Measurements from ENCODE around the gene CCDC88B. TPM values are rescaled to one million over a fixed set of nuclear protein-coding genes. Genes with fewer than 3 reads are reported as not detected.

The CCDC88B gene
- total and polyA plus RNA-seq, 2 experiments from 2014 or later = 6.8 to 12.1 TPM

DNA sequence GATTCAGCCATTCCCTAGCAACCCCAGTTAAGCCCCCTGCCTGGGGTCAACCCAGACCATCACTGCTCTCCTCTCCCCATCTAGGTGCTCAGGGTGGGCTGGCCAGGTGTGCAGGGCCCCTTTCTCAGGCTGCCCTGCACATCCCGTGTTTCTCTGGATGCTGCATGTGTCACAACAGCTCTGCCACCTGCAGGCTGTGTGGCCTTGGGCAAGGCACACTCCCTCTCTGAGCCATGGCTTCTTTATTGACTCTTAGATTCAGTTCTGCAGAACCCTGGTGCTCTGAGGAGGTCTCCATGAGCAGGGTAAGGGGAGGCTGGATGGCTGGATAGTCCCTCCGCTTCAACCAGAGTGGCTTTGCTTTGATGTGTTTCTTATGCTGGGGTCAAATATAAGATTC, 43.6 kb downstream of the CCDC88B start:
- no peaks in the 10 kb centered on the region for H3K27me3 ChIP-seq (ENCODE audit: insufficient read depth)
- H3K4me3 ChIP-seq = no peak overlapping the region
- DNase-seq (ENCODE audit: low spot score) = no peak
- no peak overlapping the region for H2AFZ ChIP-seq
- Mint-ChIP-seq H3K9me3 (no peaks in the 10 kb centered on the region), H3K27me3 (ENCODE audit: insufficient read depth, low read depth, poor library complexity) (peaks cover 5% of the 10 kb centered on the region), H3K36me3 (ENCODE audit: low read depth) (no peaks in the 10 kb centered on the region), H3K4me3 (no peak overlapping the region), H3K4me1 (peaks cover 3% of the 10 kb centered on the region), H3K27ac (no peak overlapping the region)
- H3F3A ChIP-seq (replicated peaks; ENCODE audit: low read depth) = peaks cover 8% of the 10 kb centered on the region; the same call in 1 of the 2 replicates
- H4K20me1 ChIP-seq (replicated peaks; ENCODE audit: insufficient read depth) = no peaks in the 10 kb centered on the region
- H3K27ac ChIP-seq (ENCODE audit: low read depth) = no peak overlapping the region
- no peaks in the 10 kb centered on the region for H3K79me2 ChIP-seq (replicated peaks; ENCODE audit: insufficient read depth)
- no peaks in the 10 kb centered on the region for H3K4me1 ChIP-seq (ENCODE audit: insufficient read depth)
- no peaks in the 10 kb centered on the region for H3K36me3 ChIP-seq (ENCODE audit: insufficient read depth)
- no peak overlapping the region for H3K4me2 ChIP-seq
- no peak for ATAC-seq
- H3K9me2 ChIP-seq (ENCODE audit: insufficient read depth) = no peaks in the 10 kb centered on the region
- TF ChIP-seq POLR2AphosphoS5 (IDR thresholded peaks at IDR 0.05; ENCODE audit: low read depth) (no peak), ZNF114 (CRISPR knock-in tag; IDR thresholded peaks at IDR 0.05) (no peak), EZH2phosphoT487 (IDR thresholded peaks at IDR 0.05; ENCODE audit: unreplicated experiment) (no peak), EZH2 (IDR thresholded peaks at IDR 0.05; ENCODE audit: low read depth, unreplicated experiment) (no peak), NANOG (IDR thresholded peaks at IDR 0.05; ENCODE audit: borderline replicate concordance) (no peak), JUNB (IDR thresholded peaks at IDR 0.05; ENCODE audit: unreplicated experiment) (no peak), CREB1 (CRISPR knock-in tag; IDR thresholded peaks at IDR 0.05; ENCODE audit: low read depth) (no peak), STAT1 (IDR thresholded peaks at IDR 0.05; ENCODE audit: unreplicated experiment) (no peak)
- TF ChIP-seq, protein P1, sequence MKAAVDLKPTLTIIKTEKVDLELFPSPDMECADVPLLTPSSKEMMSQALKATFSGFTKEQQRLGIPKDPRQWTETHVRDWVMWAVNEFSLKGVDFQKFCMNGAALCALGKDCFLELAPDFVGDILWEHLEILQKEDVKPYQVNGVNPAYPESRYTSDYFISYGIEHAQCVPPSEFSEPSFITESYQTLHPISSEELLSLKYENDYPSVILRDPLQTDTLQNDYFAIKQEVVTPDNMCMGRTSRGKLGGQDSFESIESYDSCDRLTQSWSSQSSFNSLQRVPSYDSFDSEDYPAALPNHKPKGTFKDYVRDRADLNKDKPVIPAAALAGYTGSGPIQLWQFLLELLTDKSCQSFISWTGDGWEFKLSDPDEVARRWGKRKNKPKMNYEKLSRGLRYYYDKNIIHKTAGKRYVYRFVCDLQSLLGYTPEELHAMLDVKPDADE (IDR thresholded peaks at IDR 0.05) = no peak
- TF ChIP-seq, protein P2, sequence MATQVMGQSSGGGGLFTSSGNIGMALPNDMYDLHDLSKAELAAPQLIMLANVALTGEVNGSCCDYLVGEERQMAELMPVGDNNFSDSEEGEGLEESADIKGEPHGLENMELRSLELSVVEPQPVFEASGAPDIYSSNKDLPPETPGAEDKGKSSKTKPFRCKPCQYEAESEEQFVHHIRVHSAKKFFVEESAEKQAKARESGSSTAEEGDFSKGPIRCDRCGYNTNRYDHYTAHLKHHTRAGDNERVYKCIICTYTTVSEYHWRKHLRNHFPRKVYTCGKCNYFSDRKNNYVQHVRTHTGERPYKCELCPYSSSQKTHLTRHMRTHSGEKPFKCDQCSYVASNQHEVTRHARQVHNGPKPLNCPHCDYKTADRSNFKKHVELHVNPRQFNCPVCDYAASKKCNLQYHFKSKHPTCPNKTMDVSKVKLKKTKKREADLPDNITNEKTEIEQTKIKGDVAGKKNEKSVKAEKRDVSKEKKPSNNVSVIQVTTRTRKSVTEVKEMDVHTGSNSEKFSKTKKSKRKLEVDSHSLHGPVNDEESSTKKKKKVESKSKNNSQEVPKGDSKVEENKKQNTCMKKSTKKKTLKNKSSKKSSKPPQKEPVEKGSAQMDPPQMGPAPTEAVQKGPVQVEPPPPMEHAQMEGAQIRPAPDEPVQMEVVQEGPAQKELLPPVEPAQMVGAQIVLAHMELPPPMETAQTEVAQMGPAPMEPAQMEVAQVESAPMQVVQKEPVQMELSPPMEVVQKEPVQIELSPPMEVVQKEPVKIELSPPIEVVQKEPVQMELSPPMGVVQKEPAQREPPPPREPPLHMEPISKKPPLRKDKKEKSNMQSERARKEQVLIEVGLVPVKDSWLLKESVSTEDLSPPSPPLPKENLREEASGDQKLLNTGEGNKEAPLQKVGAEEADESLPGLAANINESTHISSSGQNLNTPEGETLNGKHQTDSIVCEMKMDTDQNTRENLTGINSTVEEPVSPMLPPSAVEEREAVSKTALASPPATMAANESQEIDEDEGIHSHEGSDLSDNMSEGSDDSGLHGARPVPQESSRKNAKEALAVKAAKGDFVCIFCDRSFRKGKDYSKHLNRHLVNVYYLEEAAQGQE (IDR thresholded peaks at IDR 0.05; ENCODE audit: unreplicated experiment) = no peak
- TF ChIP-seq, protein P3, sequence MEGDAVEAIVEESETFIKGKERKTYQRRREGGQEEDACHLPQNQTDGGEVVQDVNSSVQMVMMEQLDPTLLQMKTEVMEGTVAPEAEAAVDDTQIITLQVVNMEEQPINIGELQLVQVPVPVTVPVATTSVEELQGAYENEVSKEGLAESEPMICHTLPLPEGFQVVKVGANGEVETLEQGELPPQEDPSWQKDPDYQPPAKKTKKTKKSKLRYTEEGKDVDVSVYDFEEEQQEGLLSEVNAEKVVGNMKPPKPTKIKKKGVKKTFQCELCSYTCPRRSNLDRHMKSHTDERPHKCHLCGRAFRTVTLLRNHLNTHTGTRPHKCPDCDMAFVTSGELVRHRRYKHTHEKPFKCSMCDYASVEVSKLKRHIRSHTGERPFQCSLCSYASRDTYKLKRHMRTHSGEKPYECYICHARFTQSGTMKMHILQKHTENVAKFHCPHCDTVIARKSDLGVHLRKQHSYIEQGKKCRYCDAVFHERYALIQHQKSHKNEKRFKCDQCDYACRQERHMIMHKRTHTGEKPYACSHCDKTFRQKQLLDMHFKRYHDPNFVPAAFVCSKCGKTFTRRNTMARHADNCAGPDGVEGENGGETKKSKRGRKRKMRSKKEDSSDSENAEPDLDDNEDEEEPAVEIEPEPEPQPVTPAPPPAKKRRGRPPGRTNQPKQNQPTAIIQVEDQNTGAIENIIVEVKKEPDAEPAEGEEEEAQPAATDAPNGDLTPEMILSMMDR (conservative IDR thresholded peaks at IDR 0.05; ENCODE audit: low read depth in 2 of 2) = no peak
- TF ChIP-seq, protein P4, sequence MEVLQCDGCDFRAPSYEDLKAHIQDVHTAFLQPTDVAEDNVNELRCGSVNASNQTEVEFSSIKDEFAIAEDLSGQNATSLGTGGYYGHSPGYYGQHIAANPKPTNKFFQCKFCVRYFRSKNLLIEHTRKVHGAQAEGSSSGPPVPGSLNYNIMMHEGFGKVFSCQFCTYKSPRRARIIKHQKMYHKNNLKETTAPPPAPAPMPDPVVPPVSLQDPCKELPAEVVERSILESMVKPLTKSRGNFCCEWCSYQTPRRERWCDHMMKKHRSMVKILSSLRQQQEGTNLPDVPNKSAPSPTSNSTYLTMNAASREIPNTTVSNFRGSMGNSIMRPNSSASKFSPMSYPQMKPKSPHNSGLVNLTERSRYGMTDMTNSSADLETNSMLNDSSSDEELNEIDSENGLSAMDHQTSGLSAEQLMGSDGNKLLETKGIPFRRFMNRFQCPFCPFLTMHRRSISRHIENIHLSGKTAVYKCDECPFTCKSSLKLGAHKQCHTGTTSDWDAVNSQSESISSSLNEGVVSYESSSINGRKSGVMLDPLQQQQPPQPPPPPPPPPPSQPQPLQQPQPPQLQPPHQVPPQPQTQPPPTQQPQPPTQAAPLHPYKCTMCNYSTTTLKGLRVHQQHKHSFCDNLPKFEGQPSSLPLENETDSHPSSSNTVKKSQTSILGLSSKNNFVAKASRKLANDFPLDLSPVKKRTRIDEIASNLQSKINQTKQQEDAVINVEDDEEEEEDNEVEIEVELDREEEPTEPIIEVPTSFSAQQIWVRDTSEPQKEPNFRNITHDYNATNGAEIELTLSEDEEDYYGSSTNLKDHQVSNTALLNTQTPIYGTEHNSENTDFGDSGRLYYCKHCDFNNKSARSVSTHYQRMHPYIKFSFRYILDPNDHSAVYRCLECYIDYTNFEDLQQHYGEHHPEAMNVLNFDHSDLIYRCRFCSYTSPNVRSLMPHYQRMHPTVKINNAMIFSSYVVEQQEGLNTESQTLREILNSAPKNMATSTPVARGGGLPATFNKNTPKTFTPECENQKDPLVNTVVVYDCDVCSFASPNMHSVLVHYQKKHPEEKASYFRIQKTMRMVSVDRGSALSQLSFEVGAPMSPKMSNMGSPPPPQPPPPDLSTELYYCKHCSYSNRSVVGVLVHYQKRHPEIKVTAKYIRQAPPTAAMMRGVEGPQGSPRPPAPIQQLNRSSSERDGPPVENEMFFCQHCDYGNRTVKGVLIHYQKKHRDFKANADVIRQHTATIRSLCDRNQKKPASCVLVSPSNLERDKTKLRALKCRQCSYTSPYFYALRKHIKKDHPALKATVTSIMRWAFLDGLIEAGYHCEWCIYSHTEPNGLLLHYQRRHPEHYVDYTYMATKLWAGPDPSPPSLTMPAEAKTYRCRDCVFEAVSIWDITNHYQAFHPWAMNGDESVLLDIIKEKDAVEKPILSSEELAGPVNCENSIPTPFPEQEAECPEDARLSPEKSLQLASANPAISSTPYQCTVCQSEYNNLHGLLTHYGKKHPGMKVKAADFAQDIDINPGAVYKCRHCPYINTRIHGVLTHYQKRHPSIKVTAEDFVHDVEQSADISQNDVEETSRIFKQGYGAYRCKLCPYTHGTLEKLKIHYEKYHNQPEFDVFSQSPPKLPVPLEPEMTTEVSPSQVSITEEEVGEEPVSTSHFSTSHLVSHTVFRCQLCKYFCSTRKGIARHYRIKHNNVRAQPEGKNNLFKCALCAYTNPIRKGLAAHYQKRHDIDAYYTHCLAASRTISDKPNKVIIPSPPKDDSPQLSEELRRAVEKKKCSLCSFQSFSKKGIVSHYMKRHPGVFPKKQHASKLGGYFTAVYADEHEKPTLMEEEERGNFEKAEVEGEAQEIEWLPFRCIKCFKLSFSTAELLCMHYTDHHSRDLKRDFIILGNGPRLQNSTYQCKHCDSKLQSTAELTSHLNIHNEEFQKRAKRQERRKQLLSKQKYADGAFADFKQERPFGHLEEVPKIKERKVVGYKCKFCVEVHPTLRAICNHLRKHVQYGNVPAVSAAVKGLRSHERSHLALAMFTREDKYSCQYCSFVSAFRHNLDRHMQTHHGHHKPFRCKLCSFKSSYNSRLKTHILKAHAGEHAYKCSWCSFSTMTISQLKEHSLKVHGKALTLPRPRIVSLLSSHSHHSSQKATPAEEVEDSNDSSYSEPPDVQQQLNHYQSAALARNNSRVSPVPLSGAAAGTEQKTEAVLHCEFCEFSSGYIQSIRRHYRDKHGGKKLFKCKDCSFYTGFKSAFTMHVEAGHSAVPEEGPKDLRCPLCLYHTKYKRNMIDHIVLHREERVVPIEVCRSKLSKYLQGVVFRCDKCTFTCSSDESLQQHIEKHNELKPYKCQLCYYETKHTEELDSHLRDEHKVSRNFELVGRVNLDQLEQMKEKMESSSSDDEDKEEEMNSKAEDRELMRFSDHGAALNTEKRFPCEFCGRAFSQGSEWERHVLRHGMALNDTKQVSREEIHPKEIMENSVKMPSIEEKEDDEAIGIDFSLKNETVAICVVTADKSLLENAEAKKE (CRISPR knock-in tag; IDR thresholded peaks at IDR 0.05) = no peak
